ENCODE measurements around the gene FMO5. TPM values are rescaled to one million over a fixed set of nuclear protein-coding genes. Genes with fewer than 3 reads are reported as not detected.

FMO5 gene
- total RNA-seq, 1 donor = 3.6 TPM

GRCh38 chr1:147208619-147209018 is 16.5 kb downstream of the FMO5 start:
- H3K4me1 ChIP-seq (ENCODE audit: insufficient read depth, low read length) = no peaks in the 10 kb centered on the region
- no peak overlapping the region for H3K4me3 ChIP-seq (ENCODE audit: insufficient read depth, low read length)
- DNase-seq (ENCODE audit: insufficient read length, low spot score, missing footprints) = no peak
- no peak overlapping the region for H2AFZ ChIP-seq (ENCODE audit: low read length)
- no peak overlapping the region for H3K4me2 ChIP-seq (ENCODE audit: insufficient read depth, low read length)
- no peak overlapping the region for H3K27ac ChIP-seq (ENCODE audit: low read depth, low read length)
- H3K9me3 ChIP-seq (ENCODE audit: low read depth, low read length) = no peaks in the 10 kb centered on the region
- H3K79me2 ChIP-seq (ENCODE audit: insufficient read depth, low read length) = no peaks in the 10 kb centered on the region
- no peaks in the 10 kb centered on the region for H4K20me1 ChIP-seq (ENCODE audit: insufficient read depth, low read length)
- H3K36me3 ChIP-seq (ENCODE audit: insufficient read depth, low read length) = no peaks in the 10 kb centered on the region
- no peaks in the 10 kb centered on the region for H3K27me3 ChIP-seq (ENCODE audit: insufficient read depth, low read length)
- TF ChIP-seq CTCF (IDR thresholded peaks at IDR 0.05; ENCODE audit: extremely low read depth, low read depth, low read length) = no peak

GRCh38 chr1:147207192-147207591 is 17.9 kb downstream of the FMO5 start:
- no peak for DNase-seq (ENCODE audit: insufficient read length, low spot score, missing footprints)
- Histone ChIP-seq H3K27me3 (ENCODE audit: insufficient read depth, low read length) (no peaks in the 10 kb centered on the region), H3K4me3 (ENCODE audit: insufficient read depth, low read length) (no peak overlapping the region), H3K4me1 (ENCODE audit: insufficient read depth, low read length) (no peaks in the 10 kb centered on the region), H3K4me2 (ENCODE audit: insufficient read depth, low read length) (no peak overlapping the region), H3K36me3 (ENCODE audit: insufficient read depth, low read length) (no peaks in the 10 kb centered on the region), H4K20me1 (ENCODE audit: insufficient read depth, low read length) (no peaks in the 10 kb centered on the region), H2AFZ (ENCODE audit: low read length) (no peak overlapping the region), H3K79me2 (ENCODE audit: insufficient read depth, low read length) (no peaks in the 10 kb centered on the region), H3K9me3 (ENCODE audit: low read depth, low read length) (no peaks in the 10 kb centered on the region), H3K27ac (ENCODE audit: low read depth, low read length) (no peak overlapping the region)
- no peak for TF ChIP-seq CTCF (IDR thresholded peaks at IDR 0.05; ENCODE audit: extremely low read depth, low read depth, low read length)

- H2AFZ ChIP-seq (ENCODE audit: low read length) = no peak overlapping the region
- no peaks in the 10 kb centered on the region for H3K79me2 ChIP-seq (ENCODE audit: insufficient read depth, low read length)
- H3K4me3 ChIP-seq (ENCODE audit: insufficient read depth, low read length) = no peak overlapping the region
- no peaks in the 10 kb centered on the region for H3K36me3 ChIP-seq (ENCODE audit: insufficient read depth, low read length)
- no peak for TF ChIP-seq CTCF (IDR thresholded peaks at IDR 0.05; ENCODE audit: extremely low read depth, low read depth, low read length)
- H4K20me1 ChIP-seq (ENCODE audit: insufficient read depth, low read length) = no peaks in the 10 kb centered on the region
- DNase-seq (ENCODE audit: insufficient read length, low spot score, missing footprints) = no peak
- H3K9me3 ChIP-seq (ENCODE audit: low read depth, low read length) = no peaks in the 10 kb centered on the region
- H3K4me1 ChIP-seq (ENCODE audit: insufficient read depth, low read length) = no peaks in the 10 kb centered on the region
- H3K4me2 ChIP-seq (ENCODE audit: insufficient read depth, low read length) = no peak overlapping the region
- no peaks in the 10 kb centered on the region for H3K27me3 ChIP-seq (ENCODE audit: insufficient read depth, low read length)
- no peak overlapping the region for H3K27ac ChIP-seq (ENCODE audit: low read depth, low read length)
These were observed 21.1 kb downstream of the FMO5 start for GRCh38 chr1:147204080-147204479.

- Histone ChIP-seq H3K4me1 (ENCODE audit: insufficient read depth, low read length) (no peaks in the 10 kb centered on the region), H3K36me3 (ENCODE audit: insufficient read depth, low read length) (no peaks in the 10 kb centered on the region), H3K27me3 (ENCODE audit: insufficient read depth, low read length) (no peaks in the 10 kb centered on the region), H4K20me1 (ENCODE audit: insufficient read depth, low read length) (no peaks in the 10 kb centered on the region), H3K4me3 (ENCODE audit: insufficient read depth, low read length) (no peak overlapping the region), H3K27ac (ENCODE audit: low read depth, low read length) (no peak overlapping the region), H2AFZ (ENCODE audit: low read length) (no peak overlapping the region), H3K79me2 (ENCODE audit: insufficient read depth, low read length) (no peaks in the 10 kb centered on the region), H3K9me3 (ENCODE audit: low read depth, low read length) (no peaks in the 10 kb centered on the region), H3K4me2 (ENCODE audit: insufficient read depth, low read length) (no peak overlapping the region)
- TF ChIP-seq CTCF (IDR thresholded peaks at IDR 0.05; ENCODE audit: extremely low read depth, low read depth, low read length) = no peak
- DNase-seq (ENCODE audit: insufficient read length, low spot score, missing footprints) = no peak
These were observed 22.6 kb downstream of the FMO5 start for GRCh38 chr1:147202576-147202975.

All from osteoblast (primary cell).